ENCODE results near the gene HFM1. TPM values are rescaled to one million over a fixed set of nuclear protein-coding genes. Genes with fewer than 3 reads are reported as not detected.
A peak's percentile ranks its signal among the peaks of the same experiment; 100 is the strongest.

HFM1 gene
- total and polyA plus RNA-seq, 2 experiments from 2014 or later, result 0.39 to 3.6 TPM

GRCh38 chr1:91400133-91400725, 4.4 kb downstream of the HFM1 start:
- no peaks in the 10 kb centered on the region for H3K9me3 ChIP-seq (ENCODE audit: low read depth)
- no peaks in the 10 kb centered on the region for H3K36me3 ChIP-seq (replicated peaks; ENCODE audit: insufficient read depth, low read depth)
- H3K27ac ChIP-seq, result no peak overlapping the region
- H3K4me1 ChIP-seq (ENCODE audit: insufficient read depth), result no peaks in the 10 kb centered on the region
- no peak overlapping the region for H3K4me3 ChIP-seq
- H3K79me2 ChIP-seq, result no peaks in the 10 kb centered on the region
- no peak for DNase-seq (ENCODE audit: low spot score)
- TF ChIP-seq CTCF (IDR thresholded peaks at IDR 0.05; ENCODE audit: poor library complexity), result no peak
- no peak for TF ChIP-seq EZH2 (IDR thresholded peaks at IDR 0.05; ENCODE audit: borderline replicate concordance)
- no peak for TF ChIP-seq EZH2phosphoT487 (IDR thresholded peaks at IDR 0.05; ENCODE audit: low read depth, severe bottlenecking, unreplicated experiment)
- no peaks in the 10 kb centered on the region for H4K20me1 ChIP-seq (ENCODE audit: insufficient read depth, poor library complexity, severe bottlenecking)
- H3K9me2 ChIP-seq (replicated peaks; ENCODE audit: insufficient read depth), result no peaks in the 10 kb centered on the region
- 91% methylated on average over 6 of the region's 6 CpGs for WGBS (ENCODE audit: low lambda C conversion rate, missing lambda C conversion rate)
- no peaks in the 10 kb centered on the region for H3K27me3 ChIP-seq
- no peak overlapping the region for H3K4me2 ChIP-seq
- H2AFZ ChIP-seq, result no peak overlapping the region

GRCh38 chr1:91398291-91398690, 6.3 kb downstream of the HFM1 start:
- Histone ChIP-seq H3K4me3 (no peak overlapping the region), H3K4me1 (ENCODE audit: insufficient read depth) (no peaks in the 10 kb centered on the region), H3K27me3 (no peaks in the 10 kb centered on the region), H3K27ac (no peak overlapping the region), H4K20me1 (ENCODE audit: insufficient read depth, poor library complexity, severe bottlenecking) (no peaks in the 10 kb centered on the region), H3K9me3 (ENCODE audit: low read depth) (no peaks in the 10 kb centered on the region), H3K79me2 (no peaks in the 10 kb centered on the region), H3K4me2 (no peak overlapping the region), H2AFZ (no peak overlapping the region), H3K9me2 (replicated peaks; ENCODE audit: insufficient read depth) (no peaks in the 10 kb centered on the region), H3K36me3 (replicated peaks; ENCODE audit: insufficient read depth, low read depth) (no peaks in the 10 kb centered on the region)
- no peak for DNase-seq (ENCODE audit: low spot score)
- TF ChIP-seq CTCF (IDR thresholded peaks at IDR 0.05; ENCODE audit: poor library complexity) (no peak), EZH2phosphoT487 (IDR thresholded peaks at IDR 0.05; ENCODE audit: low read depth, severe bottlenecking, unreplicated experiment) (no peak), EZH2 (IDR thresholded peaks at IDR 0.05; ENCODE audit: borderline replicate concordance) (no peak)
- 64% methylated on average over 1 of the region's 1 CpG for WGBS (ENCODE audit: low lambda C conversion rate, missing lambda C conversion rate)

- H3K27me3 ChIP-seq, result no peaks in the 10 kb centered on the region
- H3K4me2 ChIP-seq, result no peak overlapping the region
- WGBS (ENCODE audit: low lambda C conversion rate, missing lambda C conversion rate), result 66% methylated on average over 4 of the region's 4 CpGs
- no peak overlapping the region for H2AFZ ChIP-seq
- H3K9me2 ChIP-seq (replicated peaks; ENCODE audit: insufficient read depth), result no peaks in the 10 kb centered on the region
- no peaks in the 10 kb centered on the region for H3K36me3 ChIP-seq (replicated peaks; ENCODE audit: insufficient read depth, low read depth)
- no peaks in the 10 kb centered on the region for H4K20me1 ChIP-seq (ENCODE audit: insufficient read depth, poor library complexity, severe bottlenecking)
- H3K79me2 ChIP-seq, result no peaks in the 10 kb centered on the region
- H3K9me3 ChIP-seq (ENCODE audit: low read depth), result no peaks in the 10 kb centered on the region
- peak; percentile 4 for DNase-seq (ENCODE audit: low spot score)
- TF ChIP-seq CTCF (IDR thresholded peaks at IDR 0.05; ENCODE audit: poor library complexity), result no peak
- TF ChIP-seq EZH2phosphoT487 (IDR thresholded peaks at IDR 0.05; ENCODE audit: low read depth, severe bottlenecking, unreplicated experiment), result no peak
- no peak for TF ChIP-seq EZH2 (IDR thresholded peaks at IDR 0.05; ENCODE audit: borderline replicate concordance)
- H3K27ac ChIP-seq, result no peak overlapping the region
- H3K4me1 ChIP-seq (ENCODE audit: insufficient read depth), result no peaks in the 10 kb centered on the region
- no peak overlapping the region for H3K4me3 ChIP-seq
Observed at GRCh38 chr1:91397605-91398004, 7.0 kb downstream of the HFM1 start.

Data from hepatocyte (in vitro differentiated cells).